ENCODE results near the gene COLEC12.
A peak's percentile ranks its signal among the peaks of the same experiment; 100 is the strongest.
"Not testable (repeated sequence)": the region's sequence is repeated elsewhere in the genome, so short reads cannot be mapped to it uniquely, and the experiment has no call there.

COLEC12 gene

DNA sequence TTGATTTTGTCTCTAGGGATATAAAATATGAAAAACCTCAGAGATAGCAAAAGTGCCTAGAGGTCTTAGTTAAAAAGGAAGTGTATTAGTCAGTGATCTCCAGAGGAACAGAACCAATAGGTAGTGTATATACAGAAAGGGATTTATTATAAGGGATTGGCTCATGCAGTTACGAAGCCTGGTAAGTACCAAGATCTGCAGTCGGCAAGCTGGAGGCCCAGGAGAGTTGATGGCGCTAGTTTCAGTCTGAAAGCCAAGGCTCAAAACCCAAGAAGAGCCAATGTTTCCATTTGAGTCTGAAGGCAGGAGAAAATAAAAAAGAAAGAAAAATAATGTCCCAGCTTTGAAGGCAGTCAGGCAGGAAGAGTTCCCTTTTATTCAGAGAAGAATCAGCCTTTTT lies 93.3 kb downstream of the COLEC12 start:
- peak; percentile 59 for DNase-seq

DNA sequence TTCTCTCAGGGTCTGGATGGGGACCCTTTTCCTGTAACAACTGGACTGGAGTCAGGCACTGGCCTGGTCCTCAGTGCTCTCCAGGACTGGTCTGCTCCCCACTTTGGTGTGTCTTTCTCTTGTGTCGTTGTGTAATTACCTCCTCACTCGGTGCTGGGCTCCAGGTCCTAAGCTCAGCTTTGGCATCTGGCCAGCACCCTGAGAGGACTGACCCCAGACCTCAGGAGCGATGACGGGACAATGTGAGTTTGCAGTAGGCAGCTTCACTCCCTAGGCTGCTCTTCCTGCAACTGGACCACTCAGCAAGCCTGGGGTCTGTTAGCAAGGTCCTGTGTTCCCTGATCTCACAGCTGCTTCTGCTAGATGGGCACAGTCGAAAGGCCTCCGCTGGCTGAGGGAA lies 93.8 kb downstream of the COLEC12 start:
- no peak for DNase-seq

DNA sequence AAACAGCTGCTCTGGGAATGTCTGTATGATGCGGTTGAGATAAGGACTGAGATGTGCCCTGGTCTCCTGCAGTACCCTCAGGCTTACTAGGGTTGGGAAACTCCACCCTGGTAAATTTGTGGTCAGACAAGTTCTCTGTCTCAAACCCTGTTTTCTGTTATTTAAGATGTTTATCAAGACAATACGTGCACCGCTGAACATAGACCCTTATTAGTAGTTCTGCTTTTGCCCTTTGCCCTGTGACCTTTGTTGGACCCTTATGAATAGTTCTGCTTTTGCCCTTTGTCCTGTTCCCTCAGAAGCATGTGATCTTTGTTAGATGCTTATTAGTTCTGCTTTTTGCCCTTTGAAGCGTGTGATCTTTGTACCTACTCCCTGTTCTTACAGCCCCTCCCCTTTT lies 95.5 kb downstream of the COLEC12 start:
- DNase-seq = not testable (repeated sequence)

DNA sequence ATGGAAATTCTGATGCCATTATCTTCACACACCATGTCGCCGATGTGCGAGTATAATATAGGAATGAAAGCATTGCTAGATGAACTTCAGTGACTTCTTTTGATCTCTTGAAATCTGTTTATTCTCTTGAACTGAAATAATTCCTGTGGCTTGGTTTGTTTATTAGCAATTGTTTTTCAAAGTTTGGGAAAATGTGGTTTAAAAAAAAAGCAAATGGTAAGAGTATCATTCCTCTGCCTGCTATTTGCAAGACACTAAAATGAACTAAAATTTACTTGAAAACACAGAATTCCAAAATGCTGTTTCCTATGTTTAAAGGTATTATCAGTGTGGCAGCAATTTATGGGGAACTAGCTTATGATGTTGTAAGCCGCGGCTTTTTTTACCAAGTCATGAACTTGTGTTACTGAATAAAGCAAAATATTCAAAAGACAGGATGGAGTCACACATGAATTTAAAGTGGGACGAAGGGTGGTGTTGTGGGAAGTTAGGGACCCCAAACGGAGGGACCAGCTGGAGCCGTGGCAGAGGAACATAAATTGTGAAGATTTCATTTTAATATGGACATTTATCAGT lies 96.4 kb downstream of the COLEC12 start:
- no peak for DNase-seq

DNA sequence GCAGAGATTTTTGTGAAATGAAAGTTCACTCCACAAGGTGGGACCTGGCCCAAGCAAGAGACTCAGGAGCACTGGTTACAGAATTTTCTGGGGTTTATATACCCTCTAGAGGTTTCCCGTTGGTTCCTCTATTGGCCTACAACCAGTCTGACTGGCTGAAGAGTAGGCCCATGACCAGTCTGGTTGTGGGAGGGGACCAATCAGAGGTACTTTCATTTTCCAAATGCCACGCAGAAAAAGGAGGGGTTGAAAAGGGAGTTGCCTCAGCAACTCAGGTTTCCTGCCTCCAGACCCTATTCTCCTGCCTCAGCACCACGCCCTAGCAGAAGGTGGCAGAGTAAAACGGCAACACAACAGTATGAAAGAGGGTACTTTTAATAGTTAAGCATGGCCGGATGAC lies 98.4 kb downstream of the COLEC12 start:
- no peak for DNase-seq

DNA sequence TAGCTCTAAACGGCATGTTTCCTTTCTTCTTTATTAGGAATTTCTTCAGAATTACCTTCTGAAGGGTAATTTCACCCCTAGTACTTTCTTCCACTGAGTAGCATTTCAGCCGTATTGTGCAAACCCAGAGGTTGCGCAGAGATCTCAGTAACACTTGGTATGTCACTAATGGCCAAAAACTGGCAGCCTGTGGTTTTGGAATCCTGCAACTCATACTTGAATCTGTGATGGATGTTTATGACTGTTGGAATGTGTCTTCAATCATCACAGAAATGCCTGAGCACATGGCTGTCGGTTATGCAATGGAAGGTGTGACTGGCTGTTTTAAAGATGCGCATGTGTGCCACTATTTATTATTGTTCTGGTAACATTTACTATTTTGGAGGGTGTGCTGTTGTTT lies 100.0 kb downstream of the COLEC12 start:
- peak; percentile 97 for DNase-seq

DNA sequence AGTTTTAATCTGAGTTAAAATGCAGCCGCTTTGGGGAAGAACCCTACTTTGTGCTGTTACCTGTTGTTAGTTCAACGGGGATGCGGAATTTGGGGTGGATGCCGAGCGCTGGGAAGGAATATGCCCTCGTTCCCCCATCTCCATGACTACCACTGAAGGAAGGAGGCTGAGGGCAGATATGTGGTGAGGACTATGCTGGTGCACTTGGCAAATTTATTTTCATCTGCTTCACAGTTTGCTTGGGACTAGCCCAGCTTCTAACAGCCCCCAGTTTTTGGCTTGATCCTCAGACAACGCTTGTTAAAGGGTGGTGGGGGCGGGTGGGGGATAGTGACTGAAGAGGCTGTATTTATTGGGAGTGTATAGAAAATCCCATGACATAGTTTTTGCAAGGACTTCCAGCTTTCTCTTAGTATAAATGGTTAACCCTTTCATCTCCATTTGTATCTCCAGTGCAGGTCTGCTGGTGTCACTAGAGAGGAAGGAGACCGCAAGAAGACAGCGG lies 100.8 kb downstream of the COLEC12 start:
- no peak for DNase-seq

DNA sequence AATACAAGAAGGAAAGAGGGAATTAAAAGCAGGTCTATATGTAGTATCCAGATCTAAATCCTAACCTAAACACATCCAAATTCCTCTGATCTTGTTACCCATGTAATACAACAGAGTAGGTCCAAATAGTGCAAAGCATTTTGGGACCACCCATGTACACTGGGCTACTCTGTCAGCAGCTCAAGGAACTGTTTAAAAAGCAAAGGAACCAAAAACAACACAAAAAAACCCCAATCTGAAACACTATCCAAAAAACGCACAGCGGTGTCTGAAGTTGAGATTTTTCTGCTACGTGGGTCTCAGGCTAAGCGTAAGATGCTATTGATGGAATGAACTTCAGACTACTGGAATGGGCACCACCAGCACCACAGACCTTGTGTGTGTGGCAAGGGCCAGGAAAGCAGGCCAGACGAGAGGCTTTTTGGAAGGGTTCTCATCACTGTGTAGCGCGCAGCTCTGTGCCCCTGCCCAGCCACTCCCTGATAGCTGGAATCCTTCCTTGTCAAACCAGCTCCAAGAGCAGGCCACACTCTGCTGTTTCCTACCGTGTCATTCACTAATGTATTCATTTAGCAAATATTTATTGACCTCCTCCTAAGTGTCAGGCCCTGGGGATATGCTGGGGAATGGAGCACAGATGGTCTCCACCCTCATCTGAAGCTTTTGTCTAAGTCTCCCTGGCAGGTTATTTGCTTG lies 101.4 kb downstream of the COLEC12 start:
- no peak for DNase-seq

DNA sequence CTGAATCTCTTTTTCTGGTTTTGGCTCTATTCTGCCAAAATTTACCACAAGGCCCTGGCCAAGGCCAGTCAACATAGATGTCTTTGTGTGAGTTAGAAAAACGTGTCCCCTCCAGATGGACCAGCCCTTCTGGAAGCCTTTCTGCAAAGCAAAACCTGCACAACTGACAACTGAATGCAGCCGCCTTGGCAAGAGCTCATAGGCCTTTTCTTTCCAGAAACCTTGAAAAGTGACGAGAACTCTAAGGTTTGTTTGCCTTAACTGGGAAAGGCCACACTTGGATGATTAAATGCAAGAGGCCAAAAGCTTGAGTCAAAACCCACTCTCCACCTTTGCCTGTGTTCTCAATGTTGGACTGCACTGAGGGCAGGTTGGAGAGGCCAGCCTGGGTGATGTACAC lies 103.9 kb downstream of the COLEC12 start:
- DNase-seq = no peak

DNA sequence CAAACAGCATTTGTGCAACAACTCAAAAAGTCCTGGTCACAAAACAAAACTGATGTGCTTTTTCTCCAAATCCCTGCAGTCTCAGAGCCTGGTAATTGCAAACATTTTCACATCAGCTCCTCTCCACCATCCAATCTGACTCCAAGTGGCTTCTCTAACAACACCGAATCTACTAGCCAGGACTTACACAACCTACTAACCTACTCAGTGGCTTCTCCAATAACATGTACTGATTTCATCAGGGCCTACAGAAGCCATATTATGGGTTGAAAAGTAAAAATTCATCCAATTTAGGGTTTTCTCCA lies 104.3 kb downstream of the COLEC12 start:
- DNase-seq = peak; percentile 47

DNA sequence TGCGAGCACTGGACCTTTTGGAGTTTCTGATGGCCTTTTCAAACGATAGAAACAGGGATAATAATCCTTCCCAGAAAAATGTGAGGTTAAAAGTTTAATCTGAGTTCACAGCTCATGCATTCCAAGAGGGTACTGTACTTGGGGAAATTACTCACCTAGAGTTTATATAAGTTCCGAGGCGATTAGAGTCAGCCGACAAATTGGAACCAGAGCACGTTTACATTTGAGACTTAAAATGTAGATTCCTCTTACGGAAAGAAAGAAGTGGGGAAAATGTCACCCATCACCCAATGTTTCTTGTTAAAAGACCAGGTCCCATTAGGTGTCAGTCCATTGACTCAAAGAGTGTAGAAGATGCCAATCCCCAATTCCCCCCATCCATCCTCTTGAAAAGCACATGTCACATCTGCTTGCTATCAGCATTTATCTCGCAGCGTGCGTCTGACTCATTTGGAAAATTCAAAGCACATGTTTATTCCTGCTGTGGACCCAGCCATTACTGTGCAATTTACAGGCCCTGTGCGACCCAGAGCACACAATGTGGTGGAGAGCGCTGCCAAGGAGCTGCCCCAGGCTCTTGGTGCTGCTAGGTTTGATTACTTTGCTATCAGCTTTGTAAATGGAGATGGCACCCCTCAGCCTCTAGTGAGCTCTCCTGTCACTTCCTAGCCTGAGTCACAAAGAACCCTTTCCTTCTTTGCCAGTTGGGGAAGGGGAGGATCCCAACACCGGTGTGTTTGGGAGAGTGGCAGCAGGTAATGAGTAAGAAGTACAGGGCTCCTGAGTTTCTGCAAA lies 104.8 kb downstream of the COLEC12 start:
- peak; percentile 96 for DNase-seq

DNA sequence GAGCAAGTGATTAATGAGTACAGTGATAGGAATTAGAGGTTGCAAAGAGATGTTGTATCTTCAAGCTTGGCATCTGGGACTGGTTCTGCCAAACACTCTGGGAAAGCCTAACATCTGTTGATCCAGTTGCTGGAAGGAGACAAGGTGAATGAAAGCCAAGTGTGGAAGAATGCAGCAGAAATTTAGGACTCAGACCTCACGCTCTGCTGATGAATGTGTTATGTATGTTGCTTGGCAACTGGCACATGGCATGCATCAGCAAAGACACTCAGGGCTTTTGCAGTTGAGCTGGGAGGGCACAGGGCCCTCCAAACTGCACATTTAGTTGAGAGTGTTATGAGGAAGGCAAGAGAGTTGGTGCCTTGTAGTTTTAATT lies 105.5 kb downstream of the COLEC12 start:
- DNase-seq = peak; percentile 94

DNA sequence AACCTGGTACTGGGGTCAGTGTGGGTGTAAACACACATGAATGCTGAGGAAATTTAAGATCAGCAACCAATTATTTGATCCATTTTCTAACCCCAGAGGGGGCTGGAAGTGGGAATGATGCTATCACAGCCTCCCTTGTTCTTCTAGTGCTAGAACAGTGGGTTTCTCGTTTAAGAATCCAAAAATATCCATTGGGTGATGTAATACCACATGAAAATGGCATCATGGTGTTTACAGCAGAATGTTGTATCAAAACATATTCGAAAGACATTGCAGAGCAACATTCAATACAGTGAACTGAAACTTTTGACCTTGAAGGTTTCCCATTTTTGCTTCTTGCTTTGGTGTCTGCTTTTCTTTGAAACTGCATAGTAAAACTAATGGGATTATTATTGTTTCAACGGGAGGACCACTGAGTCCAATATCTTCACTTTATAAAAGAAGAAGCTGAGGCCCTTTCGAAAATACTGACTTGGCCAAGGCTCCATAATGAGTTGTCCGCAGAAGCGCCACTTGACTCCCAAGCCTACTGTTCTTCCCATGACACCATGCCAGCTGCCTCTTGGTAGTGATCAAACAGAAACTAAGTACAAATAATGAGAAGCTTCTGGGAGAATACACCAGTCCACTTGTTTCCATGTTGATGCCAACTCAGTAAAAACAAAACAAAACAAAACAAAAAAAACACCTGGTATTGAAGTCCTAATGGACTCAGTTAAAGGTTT lies 106.1 kb downstream of the COLEC12 start:
- no peak for DNase-seq

DNA sequence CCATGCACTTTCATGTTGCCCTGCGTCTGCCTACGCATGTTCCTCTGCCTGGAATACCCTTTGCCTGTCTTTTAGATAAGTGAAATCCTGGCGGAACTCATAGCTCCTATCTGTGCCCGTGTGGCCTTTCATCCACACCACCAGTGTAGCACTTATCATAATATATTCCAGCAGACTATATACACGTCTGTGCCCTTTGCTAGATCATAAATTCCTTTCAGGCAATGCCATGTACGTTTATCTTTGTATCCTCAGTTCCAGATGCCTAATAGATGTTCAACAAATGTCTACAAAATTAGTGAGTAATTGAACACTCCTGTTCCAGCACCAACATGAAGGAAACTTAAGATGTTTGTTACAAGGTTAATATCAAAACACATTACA lies 106.9 kb downstream of the COLEC12 start:
- DNase-seq = no peak

DNA sequence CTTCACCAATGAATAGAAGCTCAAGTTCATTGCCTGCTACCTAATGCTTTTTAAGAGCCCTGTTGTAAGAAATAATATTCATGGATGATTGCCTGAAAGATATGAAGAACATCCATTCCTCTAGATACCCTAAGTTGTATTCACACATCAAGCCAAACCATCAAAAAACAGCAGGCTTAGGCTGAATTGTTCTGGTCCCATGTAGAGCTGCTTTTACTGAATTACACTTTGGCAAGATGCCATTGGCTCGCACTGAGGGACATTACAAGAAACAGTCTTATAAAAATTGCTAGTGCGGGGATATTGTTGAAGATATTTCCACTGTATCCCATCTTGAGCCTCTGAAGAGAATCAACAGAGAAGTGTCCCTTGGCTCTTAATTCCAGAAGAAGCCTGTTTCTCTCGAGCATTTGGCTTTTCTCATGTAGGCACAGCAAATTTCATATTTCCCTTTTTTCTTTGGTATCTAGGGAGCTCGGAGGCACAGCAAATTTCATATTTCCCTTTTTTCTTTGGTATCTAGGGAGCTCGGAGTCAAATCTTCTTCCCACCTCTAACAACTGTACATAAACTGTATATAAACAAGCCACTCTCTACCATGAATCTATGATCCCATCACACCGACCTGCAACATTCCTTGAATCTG lies 107.5 kb downstream of the COLEC12 start:
- no peak for DNase-seq

DNA sequence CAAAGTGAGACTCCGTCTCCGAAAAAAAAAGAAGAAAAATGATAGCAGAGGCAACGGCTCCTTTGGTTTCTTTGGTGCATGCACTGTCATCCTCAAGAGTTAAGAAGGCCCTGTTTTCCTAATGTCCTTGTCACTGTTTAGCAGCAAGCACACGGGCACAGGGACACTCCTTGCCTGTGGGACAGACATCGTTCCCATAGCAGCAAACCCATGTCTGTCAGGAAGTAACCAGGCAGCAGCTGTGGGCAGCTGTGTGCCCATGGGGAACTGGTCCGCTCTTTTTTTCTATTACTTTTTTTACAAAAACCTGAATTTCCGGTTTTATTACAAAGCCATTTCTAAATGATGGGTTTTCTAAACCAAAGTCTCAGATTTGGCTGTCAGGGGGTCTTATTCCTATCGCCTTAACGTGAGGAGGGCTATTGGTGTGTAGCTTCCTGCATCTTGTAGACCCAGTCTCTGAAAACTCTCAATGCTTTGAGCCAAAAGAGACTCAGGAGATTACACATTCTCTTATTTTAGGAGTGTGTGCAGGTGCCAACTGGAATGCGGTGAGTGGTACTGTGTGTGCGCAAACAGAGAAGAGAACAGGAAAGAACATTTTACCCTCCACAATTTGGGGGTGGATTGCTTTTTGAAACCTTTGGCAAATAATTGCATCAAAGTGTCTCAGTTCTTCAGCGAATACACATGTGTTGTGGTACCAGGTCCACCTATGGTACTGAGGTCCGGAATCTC lies 109.6 kb downstream of the COLEC12 start:
- DNase-seq = no peak

DNA sequence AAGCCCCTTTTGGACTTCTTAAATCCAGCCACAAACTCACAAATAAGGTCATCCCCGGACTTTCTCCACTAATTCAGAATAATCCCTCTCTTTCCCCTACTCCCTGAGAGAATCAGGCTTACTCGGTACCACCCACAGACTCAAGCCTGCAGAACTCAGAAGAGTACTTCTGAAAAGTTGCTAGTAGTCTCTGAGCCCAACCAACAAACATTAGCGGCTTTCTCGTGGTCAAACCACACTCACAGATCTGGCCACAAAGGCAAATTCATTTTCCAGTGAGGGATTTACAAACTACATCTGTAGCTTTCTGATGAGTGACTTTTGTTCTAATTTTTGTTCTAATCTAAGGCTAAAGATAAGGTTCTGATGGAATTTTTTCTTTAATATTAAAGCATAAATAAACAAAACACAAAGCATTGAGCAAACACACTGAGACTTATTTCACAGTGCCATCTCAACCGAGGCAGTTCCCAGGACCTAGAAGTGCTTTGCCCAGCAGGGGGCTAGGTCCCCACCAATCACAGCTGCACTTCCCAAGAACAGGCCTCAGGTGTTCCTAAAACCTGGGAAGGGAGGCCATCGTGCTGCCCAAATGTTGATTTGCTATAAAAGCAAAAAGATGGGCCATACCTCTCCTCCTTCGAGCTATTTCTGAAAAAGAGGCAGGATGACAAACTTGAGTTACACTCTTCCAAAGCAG lies 110.7 kb downstream of the COLEC12 start:
- DNase-seq = peak; percentile 75

DNA sequence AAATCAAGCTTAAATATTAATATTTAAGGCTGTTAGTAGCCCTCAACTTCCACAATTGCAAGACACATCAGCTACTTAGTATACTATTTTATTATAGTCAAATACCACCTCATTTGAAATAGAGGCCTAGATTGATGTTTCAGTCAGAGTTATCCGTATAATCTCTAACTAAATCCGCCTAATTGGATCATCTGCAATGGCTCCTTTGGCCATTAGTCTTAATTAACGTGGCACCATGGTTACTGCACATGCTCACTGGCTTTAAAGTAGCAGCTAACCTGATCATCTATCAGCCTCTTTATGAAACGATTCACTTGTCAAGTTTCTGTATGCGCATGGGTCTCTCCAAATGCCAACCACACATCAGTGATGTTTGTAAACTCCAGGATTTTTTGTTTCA lies 112.3 kb downstream of the COLEC12 start:
- no peak for DNase-seq

DNA sequence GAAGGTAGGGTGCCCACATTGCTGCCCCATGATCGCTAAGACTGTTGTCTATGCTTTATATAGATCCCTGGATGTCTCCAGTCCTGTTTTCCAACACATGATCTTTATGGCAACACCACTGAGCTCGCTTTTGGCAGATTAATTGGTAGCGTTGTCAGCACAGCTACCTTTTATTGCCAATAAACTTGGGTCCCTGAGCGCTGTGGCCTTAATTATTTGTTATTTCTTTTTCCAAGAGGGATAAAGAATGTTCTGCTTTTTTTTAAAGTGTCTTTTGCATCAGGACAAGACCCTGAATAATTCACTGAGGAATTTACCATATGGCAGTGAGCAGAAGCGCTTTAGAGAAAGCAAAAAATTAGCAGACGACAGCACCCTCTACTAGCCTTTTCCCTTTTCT lies 113.5 kb downstream of the COLEC12 start:
- DNase-seq = no peak

DNA sequence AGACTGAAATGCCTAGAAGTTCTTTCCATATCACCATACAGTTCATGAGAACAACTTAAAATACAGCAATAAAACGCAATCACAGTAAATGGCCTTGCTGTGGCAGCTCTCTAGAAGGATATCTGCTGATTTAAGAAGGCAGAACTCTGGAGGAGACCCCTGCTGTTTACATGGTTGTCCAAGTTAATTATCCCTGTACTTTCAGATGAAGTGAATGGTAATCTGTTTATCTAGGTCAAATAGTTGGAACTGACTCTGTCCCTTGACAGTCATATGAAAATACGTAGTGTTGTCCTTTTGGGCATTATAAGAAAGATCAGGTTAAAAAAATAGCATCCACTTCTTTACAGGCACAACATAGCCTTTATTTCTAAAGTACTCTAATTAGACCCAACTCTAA lies 115.6 kb downstream of the COLEC12 start:
- no peak for DNase-seq

DNA sequence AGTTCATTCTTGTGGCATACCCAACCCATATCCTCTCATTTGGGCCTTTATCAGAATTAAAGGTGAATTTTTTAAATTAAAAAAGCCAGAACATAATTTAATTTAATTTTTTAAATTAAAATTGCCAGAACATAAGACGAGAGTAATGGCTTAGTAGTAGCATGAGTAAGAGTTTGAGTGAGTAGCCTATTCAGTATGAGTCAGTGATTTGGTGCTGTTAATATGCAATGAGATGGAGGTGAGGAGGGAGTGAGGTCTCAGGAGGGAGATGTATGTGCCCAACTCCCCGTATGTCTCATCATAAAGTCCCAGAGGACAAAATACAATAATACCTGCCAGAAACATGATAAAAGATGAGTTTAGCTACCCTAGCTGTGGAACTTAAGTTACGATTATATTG lies 117.4 kb downstream of the COLEC12 start:
- DNase-seq = no peak
